ENCODE measurements around the gene RAD54L2. TPM values are rescaled to one million over a fixed set of nuclear protein-coding genes. Genes with fewer than 3 reads are reported as not detected.
"Not testable (repeated sequence)": the region's sequence is repeated elsewhere in the genome, so short reads cannot be mapped to it uniquely, and the experiment has no call there.

The RAD54L2 gene
- total RNA-seq, 1 experiment from 2014 or later, result 22.6 TPM

DNA sequence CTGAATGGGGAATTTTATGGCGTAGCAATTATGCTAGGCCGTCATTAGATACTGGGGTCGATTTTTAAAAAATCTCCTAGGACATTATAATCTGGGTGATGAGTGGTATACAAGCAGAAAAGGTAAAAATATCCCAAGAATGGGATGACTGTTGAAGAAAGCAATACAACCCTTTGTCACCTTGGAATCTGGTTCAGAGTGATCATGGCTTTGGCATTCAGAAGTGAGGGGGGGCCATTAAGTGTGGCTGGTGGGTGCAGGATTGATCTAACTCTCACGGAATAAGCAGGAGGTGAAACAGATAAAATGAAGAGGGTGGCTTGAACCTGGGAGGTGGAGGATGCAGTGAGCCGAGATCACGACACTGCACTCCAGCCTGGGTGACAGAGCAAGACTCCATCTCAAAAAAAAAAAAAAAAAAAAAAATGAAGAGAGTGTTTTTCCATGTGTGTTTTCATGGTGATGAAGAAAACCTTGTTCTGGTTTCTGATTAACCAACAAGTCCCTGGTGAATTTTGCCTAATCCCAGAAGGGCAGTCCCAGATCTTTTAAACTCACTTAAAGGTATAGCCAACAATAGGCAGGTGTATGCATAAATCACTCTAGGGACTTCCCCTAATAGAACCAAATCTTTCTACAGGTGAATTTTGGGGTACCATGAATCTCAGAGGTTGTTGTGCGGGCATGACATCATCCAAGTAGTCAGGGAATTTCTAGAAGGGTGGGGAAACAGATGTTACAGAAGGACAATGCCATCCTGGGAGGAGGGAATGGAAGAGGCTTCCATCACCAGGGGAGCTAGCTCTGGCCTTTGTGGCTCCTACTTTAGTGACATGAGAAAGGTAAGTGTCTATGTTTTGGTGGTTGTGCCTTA lies 3.1 kb upstream of the RAD54L2 start:
- POLR2A ChIA-PET (ENCODE audit: unreplicated experiment), result no interaction called here
- Histone ChIP-seq H3K79me2 (ENCODE audit: low read depth) (peaks cover 19% of the 10 kb centered on the region), H3K4me1 (replicated peaks; ENCODE audit: insufficient read depth) (peaks cover 15% of the 10 kb centered on the region), H4K20me1 (ENCODE audit: insufficient read depth) (no peaks in the 10 kb centered on the region), H3K9me2 (ENCODE audit: insufficient read depth) (no peaks in the 10 kb centered on the region), H3K4me3 (no peak overlapping the region), H3K27ac (no peak overlapping the region), H3K36me3 (ENCODE audit: low read depth) (no peaks in the 10 kb centered on the region), H3F3A (ENCODE audit: insufficient read depth, low read depth) (no peaks in the 10 kb centered on the region), H3K9me3 (ENCODE audit: insufficient read depth, low read depth) (no peaks in the 10 kb centered on the region), H2AFZ (no peak overlapping the region), H3K27me3 (ENCODE audit: insufficient read depth, low read depth) (no peaks in the 10 kb centered on the region), H3K4me2 (no peak overlapping the region)
- intact Hi-C loops (cut with micrococcal nuclease; ENCODE audit: unreplicated experiment), result no loop called here
- CTCF ChIA-PET, result no interaction called here
- TF ChIP-seq, protein P1, sequence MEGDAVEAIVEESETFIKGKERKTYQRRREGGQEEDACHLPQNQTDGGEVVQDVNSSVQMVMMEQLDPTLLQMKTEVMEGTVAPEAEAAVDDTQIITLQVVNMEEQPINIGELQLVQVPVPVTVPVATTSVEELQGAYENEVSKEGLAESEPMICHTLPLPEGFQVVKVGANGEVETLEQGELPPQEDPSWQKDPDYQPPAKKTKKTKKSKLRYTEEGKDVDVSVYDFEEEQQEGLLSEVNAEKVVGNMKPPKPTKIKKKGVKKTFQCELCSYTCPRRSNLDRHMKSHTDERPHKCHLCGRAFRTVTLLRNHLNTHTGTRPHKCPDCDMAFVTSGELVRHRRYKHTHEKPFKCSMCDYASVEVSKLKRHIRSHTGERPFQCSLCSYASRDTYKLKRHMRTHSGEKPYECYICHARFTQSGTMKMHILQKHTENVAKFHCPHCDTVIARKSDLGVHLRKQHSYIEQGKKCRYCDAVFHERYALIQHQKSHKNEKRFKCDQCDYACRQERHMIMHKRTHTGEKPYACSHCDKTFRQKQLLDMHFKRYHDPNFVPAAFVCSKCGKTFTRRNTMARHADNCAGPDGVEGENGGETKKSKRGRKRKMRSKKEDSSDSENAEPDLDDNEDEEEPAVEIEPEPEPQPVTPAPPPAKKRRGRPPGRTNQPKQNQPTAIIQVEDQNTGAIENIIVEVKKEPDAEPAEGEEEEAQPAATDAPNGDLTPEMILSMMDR (conservative IDR thresholded peaks at IDR 0.05), result no peak
- TF ChIP-seq EZH2 (IDR thresholded peaks at IDR 0.05; ENCODE audit: low read depth), result no peak
- DNase-seq, result no peak
- no TSS peak for BruUV-seq (replicated peaks)

DNA sequence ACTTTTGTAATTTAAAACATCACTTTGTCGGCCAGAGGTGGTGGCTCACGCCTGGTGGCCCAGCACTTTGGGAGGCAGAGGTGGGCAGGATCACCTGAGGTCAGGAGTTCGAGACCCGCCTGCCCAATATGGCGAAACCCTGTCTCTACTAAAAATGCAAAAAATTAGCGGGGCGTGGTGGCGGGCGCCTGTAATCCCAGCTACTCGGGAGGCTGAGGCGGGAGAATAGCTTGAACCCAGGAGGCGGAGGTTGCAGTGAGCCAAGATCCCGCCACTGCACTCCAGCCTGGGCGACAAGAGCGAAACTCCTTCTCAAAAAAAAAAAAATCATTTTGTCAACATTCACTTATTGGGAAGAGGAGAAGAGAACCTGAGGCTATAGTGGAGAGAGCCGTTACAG lies 888 bp upstream of the RAD54L2 start:
- intact Hi-C loops (cut with micrococcal nuclease; ENCODE audit: unreplicated experiment); H3K9me3 ChIP-seq (ENCODE audit: insufficient read depth, low read depth); BruUV-seq (replicated peaks); H3K27ac ChIP-seq; H3F3A ChIP-seq (ENCODE audit: insufficient read depth, low read depth); DNase-seq; H3K27me3 ChIP-seq (ENCODE audit: insufficient read depth, low read depth); H4K20me1 ChIP-seq (ENCODE audit: insufficient read depth); H3K9me2 ChIP-seq (ENCODE audit: insufficient read depth); H3K36me3 ChIP-seq (ENCODE audit: low read depth): not testable (repeated sequence)
- Histone ChIP-seq H3K4me2 (peak overlapping the region; percentile 86), H3K79me2 (ENCODE audit: low read depth) (peaks cover 36% of the 10 kb centered on the region), H2AFZ (peak overlapping the region; percentile 95), H3K4me3 (peak overlapping the region; percentile 71), H3K4me1 (replicated peaks; ENCODE audit: insufficient read depth) (peaks cover 15% of the 10 kb centered on the region)
- ChIA-PET CTCF (interaction anchor here (0.6 kb wide), 1 partner anchor 38 kb away, joined by 4 read pairs; the partner anchor contains the start of gene DCAF1), POLR2A (ENCODE audit: unreplicated experiment) (interaction anchor here (0.7 kb wide), 1 partner anchor 143 kb away, joined by 9 read pairs; no protein-coding TSS in a partner anchor)

DNA sequence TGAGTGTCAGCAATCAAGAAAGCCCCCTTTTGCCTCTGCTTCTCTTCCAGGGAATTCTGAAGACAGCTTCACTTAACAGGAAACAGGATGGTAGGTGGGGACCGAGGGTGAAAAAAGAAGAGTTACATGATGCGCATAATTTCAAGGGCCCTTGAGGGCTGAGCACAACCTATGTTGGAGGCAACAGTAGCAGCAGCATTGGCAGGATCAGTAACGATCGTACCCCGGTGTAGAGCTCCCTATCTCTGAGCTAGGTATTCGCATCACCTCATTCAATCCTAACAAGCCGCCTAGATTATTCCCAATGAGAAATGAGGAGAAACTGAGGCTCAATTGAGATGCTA lies 432 bp upstream of the RAD54L2 start:
- TF ChIP-seq EZH2 (IDR thresholded peaks at IDR 0.05; ENCODE audit: low read depth), result no peak
- TF ChIP-seq, protein P1 (conservative IDR thresholded peaks at IDR 0.05), result no peak
- DNase-seq, result no peak
- Histone ChIP-seq H3K4me2 (peak overlapping the region; percentile 86), H3F3A (ENCODE audit: insufficient read depth, low read depth) (no peaks in the 10 kb centered on the region), H3K9me3 (ENCODE audit: insufficient read depth, low read depth) (no peaks in the 10 kb centered on the region), H3K79me2 (ENCODE audit: low read depth) (peaks cover 36% of the 10 kb centered on the region), H4K20me1 (ENCODE audit: insufficient read depth) (0 out of 2 replicates have a peak, but pooled peaks cover 3% of the 10 kb centered on the region), H3K27ac (no peak overlapping the region; the same call in 1 of the 2 replicates), H2AFZ (peak overlapping the region; percentile 95), H3K9me2 (ENCODE audit: insufficient read depth) (no peaks in the 10 kb centered on the region), H3K4me3 (peak overlapping the region; percentile 71), H3K36me3 (ENCODE audit: low read depth) (no peaks in the 10 kb centered on the region), H3K27me3 (ENCODE audit: insufficient read depth, low read depth) (no peaks in the 10 kb centered on the region), H3K4me1 (replicated peaks; ENCODE audit: insufficient read depth) (peaks cover 15% of the 10 kb centered on the region)
- ChIA-PET CTCF (interaction anchor here (0.6 kb wide), 1 partner anchor 38 kb away, joined by 4 read pairs; the partner anchor contains the start of gene DCAF1), POLR2A (ENCODE audit: unreplicated experiment) (no interaction called here)
- intact Hi-C loops (cut with micrococcal nuclease; ENCODE audit: unreplicated experiment), result no loop called here
- no TSS peak for BruUV-seq (replicated peaks)
